Medulla oblongata (tissue), 1 donor: Measurements from ENCODE around the gene SDK1.
"Not testable (repeated sequence)": the region's sequence is repeated elsewhere in the genome, so short reads cannot be mapped to it uniquely, and the experiment has no call there.

ENCODE experiments used
- DNase-seq: peaks from one replicate; pipeline ENCODE4 v3.0.0-alpha.2; 2015; ENCODE audit errors: extremely low spot score

Gene SDK1

DNA sequence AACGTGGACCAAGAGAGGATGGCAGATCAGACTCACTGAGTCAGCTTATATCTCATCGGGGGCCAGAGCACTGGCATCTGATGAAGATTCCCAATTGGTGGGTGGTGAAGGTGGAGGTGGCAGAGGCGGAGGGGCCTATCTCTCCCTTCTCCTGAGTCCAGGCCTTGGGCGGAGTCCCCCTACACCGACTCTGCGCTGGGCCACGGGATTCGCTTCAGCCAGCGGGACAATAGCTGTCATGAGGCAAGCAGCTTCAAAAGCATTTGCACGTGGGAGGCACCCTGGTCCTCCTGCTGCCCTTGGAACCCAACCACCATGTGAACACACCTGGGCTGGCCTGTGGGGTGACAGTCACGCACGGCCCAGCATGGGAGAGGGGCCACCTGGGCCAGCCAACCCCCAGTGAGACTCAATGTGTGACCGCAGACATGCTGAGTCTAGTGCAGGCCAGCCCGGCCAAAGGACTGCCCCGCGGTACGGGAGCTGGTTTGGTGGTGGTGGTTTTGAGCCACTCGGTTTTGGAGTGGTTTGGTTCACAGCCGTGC lies 914.2 kb downstream of the SDK1 start:
- no peak for DNase-seq

DNA sequence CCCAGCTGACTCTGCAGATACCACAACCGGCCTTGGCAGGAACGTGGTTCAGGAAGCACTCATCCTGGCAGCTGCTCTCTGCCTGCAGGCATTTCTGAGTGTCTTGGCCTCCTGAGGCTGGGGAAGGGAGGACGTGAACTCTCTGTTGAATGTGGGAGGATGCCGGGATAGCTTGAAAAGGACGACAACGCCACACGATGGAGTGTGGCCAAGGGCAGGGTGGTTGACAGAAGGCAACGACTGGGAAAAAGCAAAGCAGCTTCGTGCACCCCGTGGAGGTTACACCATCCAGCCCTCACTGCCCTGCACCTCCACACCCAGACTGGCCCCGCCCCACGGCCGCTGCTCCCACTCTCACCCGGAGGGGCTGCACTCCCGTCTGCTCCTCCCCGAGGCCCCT lies 915.0 kb downstream of the SDK1 start:
- DNase-seq, result no peak

DNA sequence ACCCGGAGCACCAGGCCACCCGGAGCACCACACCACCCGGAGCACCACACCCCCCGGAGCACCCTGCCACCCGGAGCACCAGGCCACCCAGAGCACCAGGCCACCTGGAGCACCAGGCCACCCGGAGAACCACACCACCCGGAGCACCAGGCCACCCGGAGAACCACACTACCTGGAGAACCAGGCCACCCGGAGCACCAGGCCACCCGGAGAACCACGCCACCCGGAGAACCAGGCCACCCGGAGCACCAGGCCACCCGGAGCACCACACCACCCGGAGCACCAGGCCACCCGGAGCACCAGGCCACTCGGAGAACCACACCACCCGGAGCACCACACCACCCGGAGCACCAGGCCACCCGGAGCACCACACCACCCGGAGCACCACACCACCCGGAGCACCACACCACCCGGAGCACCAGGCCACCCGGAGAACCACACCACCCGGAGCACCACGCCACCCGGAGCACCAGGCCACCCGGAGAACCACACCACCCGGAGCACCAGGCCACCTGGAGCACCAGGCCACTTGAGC lies 916.1 kb downstream of the SDK1 start:
- not testable (repeated sequence) for DNase-seq

GRCh38 chr7:4218481-4218880 lies 917.4 kb downstream of the SDK1 start:
- DNase-seq, result no peak

DNA sequence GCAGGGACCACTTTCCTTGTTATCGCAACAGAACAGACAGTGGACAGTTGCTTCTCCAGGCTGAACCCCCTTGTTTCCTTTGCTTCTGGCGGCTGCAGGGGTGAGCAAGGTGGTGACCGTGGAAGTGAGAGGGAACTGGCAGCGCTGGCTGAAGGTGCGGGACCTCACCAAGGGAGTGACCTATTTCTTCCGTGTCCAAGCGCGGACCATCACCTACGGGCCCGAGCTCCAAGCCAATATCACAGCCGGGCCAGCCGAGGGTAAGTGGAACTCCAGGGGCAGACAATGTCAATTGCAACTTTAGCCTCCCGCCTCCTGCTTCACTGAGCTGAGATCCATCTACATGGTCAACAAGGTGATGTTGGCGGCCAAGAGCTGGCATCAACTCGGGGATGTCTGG lies 919.0 kb downstream of the SDK1 start:
- DNase-seq, result no peak

- DNase-seq, result no peak
Observed at GRCh38 chr7:4221043-4221442, 920.0 kb downstream of the SDK1 start.

DNA sequence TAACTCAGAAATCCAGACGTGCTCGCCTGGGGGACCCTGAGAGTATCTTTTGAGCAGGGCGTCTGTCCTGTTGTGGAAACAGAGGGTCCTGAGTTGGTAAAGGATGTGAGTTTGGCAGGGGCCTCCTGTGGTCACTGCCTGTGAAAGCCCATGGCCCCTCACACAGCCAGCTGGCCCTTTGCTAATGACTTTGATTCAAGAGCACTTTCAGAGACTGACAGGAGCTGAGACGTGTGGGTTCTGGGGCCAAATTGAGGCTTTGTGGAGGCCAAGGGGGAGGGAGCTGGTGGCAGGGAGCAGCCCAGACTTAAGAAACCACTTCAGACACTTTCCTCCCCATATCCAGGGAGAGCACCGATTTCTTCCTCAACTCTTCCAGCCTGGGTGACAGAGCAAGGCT lies 921.6 kb downstream of the SDK1 start:
- DNase-seq, result no peak

- DNase-seq, result no peak
Observed at GRCh38 chr7:4225361-4225771, 924.3 kb downstream of the SDK1 start.

DNA sequence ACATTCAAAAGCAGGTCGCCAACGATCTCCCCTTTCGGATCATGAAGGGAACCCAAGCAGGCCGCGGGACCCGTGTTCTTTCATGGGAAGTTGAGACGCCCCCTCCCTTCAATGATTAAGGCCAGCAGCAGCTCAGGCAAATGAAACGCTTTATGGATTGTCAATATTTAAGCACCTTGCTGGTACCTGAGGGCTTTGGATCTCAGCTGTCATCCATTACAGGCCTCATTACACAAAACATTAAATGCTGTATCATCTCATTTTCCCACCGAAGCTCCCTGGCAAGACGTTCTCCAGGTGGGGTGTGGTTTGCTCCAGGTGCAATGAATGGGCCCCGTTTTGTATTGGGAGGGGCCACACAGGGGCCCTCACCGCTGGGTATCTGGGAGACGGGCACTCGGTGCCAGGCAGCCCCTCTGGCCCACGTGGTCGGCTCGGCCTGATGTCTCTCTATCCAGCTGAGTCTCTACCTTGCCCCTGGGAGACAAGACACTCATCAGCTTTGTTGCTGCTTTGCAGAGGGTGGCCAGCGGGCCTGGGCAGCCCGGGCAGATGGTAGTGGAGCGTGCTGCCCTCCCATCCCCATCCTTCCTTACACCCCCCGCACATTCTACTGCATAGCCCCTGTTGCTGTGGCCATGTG lies 925.0 kb downstream of the SDK1 start:
- no peak for DNase-seq

DNA sequence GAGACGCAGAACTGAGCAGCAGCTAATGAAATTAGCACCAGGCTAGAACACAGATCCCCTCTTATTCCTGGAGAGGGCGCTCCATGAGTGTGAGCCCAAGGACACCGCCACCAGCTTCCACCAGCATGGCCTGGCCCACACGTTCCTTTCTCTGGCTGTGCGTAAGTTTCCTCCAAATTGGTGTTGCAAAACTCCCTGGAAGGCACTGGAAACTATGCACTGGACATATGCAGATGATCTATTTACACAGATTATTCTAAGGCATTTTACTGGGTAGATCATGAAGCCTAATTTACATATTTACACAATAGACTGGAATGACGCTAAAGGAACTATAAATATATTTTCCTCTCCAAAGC lies 925.5 kb downstream of the SDK1 start:
- DNase-seq, result no peak

DNA sequence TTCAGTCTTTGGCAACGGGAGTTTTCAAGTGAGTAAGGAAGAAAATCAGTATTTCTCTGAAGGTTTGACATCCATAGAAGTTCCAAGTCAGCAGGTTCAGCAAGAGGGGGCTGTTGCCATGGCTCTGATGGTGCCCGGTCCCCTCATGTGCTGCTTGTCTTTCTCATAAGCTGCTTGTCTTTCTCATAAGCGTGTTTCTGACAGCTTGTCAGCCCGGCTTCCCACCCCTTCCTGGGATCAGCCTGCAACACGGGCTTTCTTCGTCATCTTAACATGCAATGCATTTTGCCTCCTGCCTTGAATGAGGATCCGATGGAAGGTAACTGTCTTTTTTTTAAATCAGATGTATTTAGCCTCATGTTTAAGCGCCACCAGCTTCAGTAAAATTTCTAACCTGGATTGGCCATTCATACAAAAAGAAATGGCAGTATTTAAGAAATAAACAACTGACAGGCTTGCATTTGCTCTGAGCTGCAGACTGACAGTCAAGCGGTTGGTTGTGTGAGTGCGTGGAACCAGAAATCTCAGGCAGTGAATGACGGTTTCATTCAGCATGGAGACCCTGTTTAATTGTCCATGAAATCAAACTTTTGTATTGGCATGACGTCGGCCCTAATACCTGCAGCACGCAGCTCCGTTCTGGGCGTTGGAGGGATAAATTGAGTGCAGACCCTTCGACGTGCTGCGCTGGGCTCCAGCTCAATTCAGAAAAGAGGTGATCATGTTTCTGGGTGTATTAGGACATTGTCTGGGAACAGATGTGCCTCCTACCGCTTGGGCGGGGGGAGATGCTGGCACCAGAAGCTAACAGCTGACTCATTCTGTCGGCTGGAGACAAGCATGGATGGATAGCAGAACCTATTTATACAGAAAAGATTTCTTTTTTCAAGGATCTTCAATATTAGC lies 926.3 kb downstream of the SDK1 start:
- no peak for DNase-seq

- no peak for DNase-seq
Observed at GRCh38 chr7:4230352-4230751, 929.3 kb downstream of the SDK1 start.

DNA sequence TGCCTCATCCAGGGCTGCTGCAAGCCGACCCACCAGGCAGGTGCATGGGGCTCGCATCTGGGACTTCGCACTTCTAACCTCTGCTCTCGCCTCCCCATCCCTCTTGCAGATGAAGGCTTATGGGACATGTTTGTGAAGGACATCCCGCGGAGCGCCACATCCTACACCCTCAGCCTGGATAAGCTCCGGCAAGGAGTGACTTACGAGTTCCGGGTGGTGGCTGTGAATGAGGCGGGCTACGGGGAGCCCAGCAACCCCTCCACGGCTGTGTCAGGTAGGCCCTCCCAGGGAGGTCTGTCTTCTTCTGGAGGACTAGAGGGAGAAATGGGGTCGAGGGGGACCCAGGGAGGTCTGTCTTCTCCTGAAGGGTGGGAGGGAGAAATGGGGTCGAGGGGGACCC lies 932.1 kb downstream of the SDK1 start:
- DNase-seq, result no peak

DNA sequence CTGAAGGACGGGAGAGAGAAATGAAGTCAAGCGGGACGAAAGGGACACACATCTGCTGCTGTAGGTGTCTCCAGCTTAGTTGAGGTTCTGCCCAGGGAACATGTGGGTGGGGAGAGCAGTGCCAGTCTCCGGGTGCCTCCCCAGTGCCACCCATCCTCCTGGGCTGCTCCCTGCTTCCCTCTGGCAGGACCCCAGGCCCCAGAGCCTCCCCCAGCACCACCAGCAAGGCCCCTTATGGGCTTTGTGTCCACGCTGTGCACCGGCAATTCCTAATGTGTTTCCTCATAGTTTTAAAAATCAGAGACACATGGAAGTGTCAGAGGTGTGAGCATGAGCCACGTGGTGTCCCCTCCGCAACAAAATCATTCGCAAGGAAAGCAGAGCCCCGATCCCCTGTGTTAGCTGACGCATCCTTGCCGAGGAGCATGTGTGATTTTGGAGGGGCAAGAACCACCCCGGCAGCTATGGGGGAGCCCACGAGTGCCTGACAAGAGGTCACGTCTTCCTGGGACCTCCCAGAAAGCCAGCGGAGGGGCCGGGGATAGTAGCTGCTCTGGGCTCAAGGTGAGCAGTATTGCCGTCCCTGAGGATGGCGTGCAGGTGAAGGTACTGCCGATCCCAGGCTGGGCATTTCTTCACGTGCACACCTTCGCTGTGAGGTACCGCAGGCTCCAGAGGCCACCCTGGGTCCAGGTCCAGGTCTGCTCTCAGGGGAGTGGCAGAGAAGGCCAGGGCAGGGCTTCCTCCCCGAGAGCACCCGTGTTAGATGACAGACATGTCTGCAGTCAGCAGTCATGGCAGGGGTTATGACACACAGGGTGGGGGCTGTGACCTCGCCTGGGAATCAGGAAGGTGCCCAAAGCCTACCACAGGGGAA lies 932.8 kb downstream of the SDK1 start:
- DNase-seq, result no peak

DNA sequence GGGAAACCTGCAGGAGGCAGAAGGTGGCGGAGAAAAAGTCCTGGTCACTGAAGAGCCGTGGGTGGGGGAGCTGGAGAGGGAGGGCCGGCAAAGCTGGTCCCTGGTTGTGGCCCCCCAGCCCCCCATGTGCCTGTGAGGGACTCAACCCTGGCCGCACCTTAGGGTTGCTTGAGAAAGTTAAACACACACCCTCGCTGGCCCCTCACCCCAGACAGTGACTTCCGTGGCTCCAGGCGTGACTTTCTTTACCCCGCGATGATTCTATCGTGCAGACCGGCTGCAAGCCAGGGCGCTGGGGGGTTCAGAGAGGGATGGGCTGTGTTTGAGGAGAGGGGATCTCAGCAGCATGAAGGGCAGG lies 933.4 kb downstream of the SDK1 start:
- no peak for DNase-seq

DNA sequence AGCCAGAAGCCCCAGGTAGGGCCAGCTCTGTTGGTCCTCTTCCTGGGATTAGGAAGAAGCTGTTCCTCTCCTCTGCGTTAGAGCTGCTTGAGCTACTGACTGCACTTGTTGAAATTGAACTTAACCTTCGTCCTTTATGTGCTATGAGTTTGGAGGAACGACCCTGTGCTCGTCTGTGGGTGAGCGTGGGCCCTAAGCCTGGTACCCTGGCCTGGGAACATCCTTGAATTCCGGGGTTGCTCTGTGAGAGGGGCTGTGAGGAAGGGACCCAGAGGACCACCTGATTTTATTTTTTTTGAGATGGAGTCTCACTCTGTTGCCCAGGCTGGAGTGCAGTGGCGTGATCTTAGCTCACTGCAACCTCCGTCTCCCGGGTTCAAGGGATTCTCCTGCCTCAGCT lies 933.8 kb downstream of the SDK1 start:
- DNase-seq, result no peak

DNA sequence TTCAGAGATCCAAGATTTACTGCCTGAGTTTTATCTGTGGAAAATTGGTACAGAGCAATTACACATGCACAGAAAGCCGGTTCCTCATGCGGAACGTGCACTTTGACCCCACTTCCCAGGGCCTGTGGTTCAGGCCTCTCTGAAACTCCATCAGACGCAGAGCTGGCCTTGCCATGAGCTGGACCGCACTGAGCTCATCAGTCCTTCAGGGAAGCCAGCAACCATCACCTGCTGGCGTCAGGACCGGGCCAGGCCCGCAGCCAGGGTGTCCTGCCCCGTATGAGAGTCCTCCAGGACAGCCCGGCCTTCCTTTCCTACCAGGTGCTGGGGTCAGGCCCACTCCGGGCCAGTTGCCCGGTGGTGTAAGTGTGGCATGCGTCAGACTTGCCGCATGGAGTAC lies 934.5 kb downstream of the SDK1 start:
- no peak for DNase-seq

DNA sequence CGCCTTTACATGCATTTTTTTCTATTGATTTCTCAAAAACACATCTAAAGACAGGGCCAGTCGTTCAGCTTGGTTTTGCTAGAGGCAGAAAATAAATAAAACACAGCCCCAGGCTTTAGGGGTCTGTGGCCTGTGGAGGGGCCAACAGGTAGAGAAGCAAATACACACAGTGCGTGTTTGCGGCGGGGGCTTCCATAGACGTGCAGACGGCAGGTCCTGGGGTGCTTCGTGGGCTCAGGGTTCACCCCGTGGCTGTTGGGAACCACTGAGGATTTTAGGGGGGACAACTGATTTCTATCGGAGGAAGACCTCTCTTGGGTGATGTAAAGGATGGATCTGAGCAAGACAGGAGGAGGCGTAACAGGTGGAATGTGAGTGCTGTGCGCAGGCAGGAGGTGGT lies 935.3 kb downstream of the SDK1 start:
- DNase-seq, result no peak

GRCh38 chr7:4236873-4237272 lies 935.8 kb downstream of the SDK1 start:
- DNase-seq, result not testable (repeated sequence)

DNA sequence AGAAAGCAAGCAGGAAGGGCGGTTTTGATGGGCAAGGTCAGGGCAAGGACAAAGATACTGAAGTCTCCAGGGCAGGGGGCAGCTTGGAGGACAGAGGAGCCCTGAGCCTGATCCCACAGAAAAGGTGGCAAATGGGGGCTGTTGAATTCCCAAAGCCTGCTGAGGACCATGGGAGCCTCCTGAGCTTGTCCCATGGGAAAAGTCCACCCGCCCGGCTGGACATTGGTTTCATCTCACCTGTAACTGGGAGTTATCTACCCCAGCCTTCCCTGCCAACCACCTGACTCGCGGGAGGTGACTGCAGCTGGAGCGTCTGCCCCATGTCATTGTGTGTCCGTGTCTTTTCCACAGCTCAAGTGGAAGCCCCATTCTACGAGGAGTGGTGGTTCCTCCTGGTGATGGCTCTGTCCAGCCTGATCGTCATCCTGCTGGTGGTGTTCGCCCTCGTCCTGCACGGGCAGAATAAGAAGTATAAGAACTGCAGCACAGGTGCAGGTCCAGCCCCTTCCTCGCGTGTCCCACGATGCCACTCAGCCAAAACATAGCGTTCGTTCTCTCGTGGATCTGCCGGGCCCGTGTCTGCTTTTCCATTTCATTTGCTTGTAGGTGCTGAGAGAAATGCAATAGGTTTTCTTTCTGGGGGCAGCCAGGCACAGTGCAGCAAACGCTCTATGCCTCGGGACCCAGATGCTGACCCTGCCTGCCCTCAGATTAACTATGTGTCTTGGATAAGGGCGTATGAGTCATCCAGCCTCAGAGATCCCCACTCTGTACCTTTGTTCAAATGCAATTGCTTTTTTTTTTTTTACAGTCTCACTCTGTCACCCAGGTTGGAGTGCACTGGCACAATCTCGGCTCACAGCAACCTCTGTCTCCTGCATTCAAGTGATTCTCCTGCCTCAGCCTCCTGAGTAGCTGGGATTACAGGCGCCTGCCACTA lies 936.5 kb downstream of the SDK1 start:
- DNase-seq, result no peak

- DNase-seq, result no peak
Observed at GRCh38 chr7:4238861-4239260, 937.8 kb downstream of the SDK1 start.
